ENCODE measurements around the gene NR2C2AP. TPM values are rescaled to one million over a fixed set of nuclear protein-coding genes. Genes with fewer than 3 reads are reported as not detected.

Gene NR2C2AP
- total RNA-seq, 1 experiment from 2014 or later = 25.7 TPM

- no TSS peak for BruUV-seq (replicated peaks)
- Histone ChIP-seq H3K9me3 (peaks cover 10% of the 10 kb centered on the region; the same call in 1 of the 2 replicates), H3K4me1 (no peaks in the 10 kb centered on the region), H3K4me3 (ENCODE audit: low read depth, low read length) (no peak overlapping the region), H3K36me3 (ENCODE audit: control insufficient read depth, insufficient read depth, low read length) (no peaks in the 10 kb centered on the region), H3K27me3 (replicated peaks; ENCODE audit: control insufficient read depth, insufficient read depth, low read length) (no peaks in the 10 kb centered on the region)
- ChIA-PET POLR2A (no interaction called here), CTCF (interaction anchor here (0.5 kb wide), 1 partner anchor 55 kb away, joined by 3 read pairs; no protein-coding TSS in a partner anchor)
- no peaks in the 10 kb centered on the region for H3K36me3 Mint-ChIP-seq (ENCODE audit: insufficient read depth, unreplicated experiment)
- no peaks in the 10 kb centered on the region for H3K9me3 Mint-ChIP-seq (ENCODE audit: unreplicated experiment)
- H3K27me3 Mint-ChIP-seq (ENCODE audit: insufficient read depth, unreplicated experiment) = peaks cover 14% of the 10 kb centered on the region
- TF ChIP-seq CTCF (IDR thresholded peaks at IDR 0.05; ENCODE audit: insufficient read depth in 1 of 2, low read depth in 1 of 2, low read length in 1 of 2, severe bottlenecking in 1 of 2, unreplicated experiment in 1 of 2) = no peak
- H3K4me3 Mint-ChIP-seq (ENCODE audit: unreplicated experiment) = no peak overlapping the region
- intact Hi-C loops (cut with micrococcal nuclease; ENCODE audit: unreplicated experiment) = no loop called here
- H3K4me1 Mint-ChIP-seq (ENCODE audit: low read depth, unreplicated experiment) = no peaks in the 10 kb centered on the region
- H3K27ac Mint-ChIP-seq (ENCODE audit: unreplicated experiment) = no peak overlapping the region
- DNase-seq = no peak
These were observed 26.5 kb upstream of the NR2C2AP start for GRCh38 chr19:19229701-19230100.

GRCh38 chr19:19227217-19227616 is 24.0 kb upstream of the NR2C2AP start:
- CTCF ChIA-PET = no interaction called here
- POLR2A ChIA-PET = no interaction called here

GRCh38 chr19:19226663-19227062 is 23.4 kb upstream of the NR2C2AP start:
- no peaks in the 10 kb centered on the region for H3K36me3 ChIP-seq (ENCODE audit: control insufficient read depth, insufficient read depth, low read length)
- no peaks in the 10 kb centered on the region for H3K36me3 Mint-ChIP-seq (ENCODE audit: insufficient read depth, unreplicated experiment)
- no TSS peak for BruUV-seq (replicated peaks)
- H3K4me1 Mint-ChIP-seq (ENCODE audit: low read depth, unreplicated experiment) = no peaks in the 10 kb centered on the region
- POLR2A ChIA-PET = no interaction called here
- intact Hi-C loops (cut with micrococcal nuclease; ENCODE audit: unreplicated experiment) = no loop called here
- CTCF ChIA-PET = no interaction called here
- no peak overlapping the region for H3K4me3 ChIP-seq (ENCODE audit: low read depth, low read length)
- H3K27me3 Mint-ChIP-seq (ENCODE audit: insufficient read depth, unreplicated experiment) = peaks cover 13% of the 10 kb centered on the region
- no peaks in the 10 kb centered on the region for H3K27me3 ChIP-seq (replicated peaks; ENCODE audit: control insufficient read depth, insufficient read depth, low read length)
- H3K9me3 ChIP-seq = no peaks in the 10 kb centered on the region
- no peak overlapping the region for H3K27ac Mint-ChIP-seq (ENCODE audit: unreplicated experiment)
- no peak overlapping the region for H3K4me3 Mint-ChIP-seq (ENCODE audit: unreplicated experiment)
- DNase-seq = no peak
- no peak for TF ChIP-seq CTCF (IDR thresholded peaks at IDR 0.05; ENCODE audit: insufficient read depth in 1 of 2, low read depth in 1 of 2, low read length in 1 of 2, severe bottlenecking in 1 of 2, unreplicated experiment in 1 of 2)
- H3K9me3 Mint-ChIP-seq (ENCODE audit: unreplicated experiment) = no peaks in the 10 kb centered on the region
- H3K4me1 ChIP-seq = no peaks in the 10 kb centered on the region

More at GRCh38 chr19:19227217-19227616, 24.0 kb upstream of the NR2C2AP start:
- no peak for TF ChIP-seq CTCF (IDR thresholded peaks at IDR 0.05; ENCODE audit: insufficient read depth in 1 of 2, low read depth in 1 of 2, low read length in 1 of 2, severe bottlenecking in 1 of 2, unreplicated experiment in 1 of 2)
- H3K36me3 ChIP-seq (ENCODE audit: control insufficient read depth, insufficient read depth, low read length) = no peaks in the 10 kb centered on the region
- no peaks in the 10 kb centered on the region for H3K4me1 Mint-ChIP-seq (ENCODE audit: low read depth, unreplicated experiment)
- no peaks in the 10 kb centered on the region for H3K9me3 Mint-ChIP-seq (ENCODE audit: unreplicated experiment)
- DNase-seq = no peak
- H3K36me3 Mint-ChIP-seq (ENCODE audit: insufficient read depth, unreplicated experiment) = no peaks in the 10 kb centered on the region
- no peak overlapping the region for H3K4me3 Mint-ChIP-seq (ENCODE audit: unreplicated experiment)
- no peaks in the 10 kb centered on the region for H3K9me3 ChIP-seq
- no peaks in the 10 kb centered on the region for H3K4me1 ChIP-seq
- no peak overlapping the region for H3K27ac Mint-ChIP-seq (ENCODE audit: unreplicated experiment)
- no peak overlapping the region for H3K4me3 ChIP-seq (ENCODE audit: low read depth, low read length)
- BruUV-seq (replicated peaks) = no TSS peak
- H3K27me3 Mint-ChIP-seq (ENCODE audit: insufficient read depth, unreplicated experiment) = peaks cover 16% of the 10 kb centered on the region
- H3K27me3 ChIP-seq (replicated peaks; ENCODE audit: control insufficient read depth, insufficient read depth, low read length) = no peaks in the 10 kb centered on the region
- intact Hi-C loops (cut with micrococcal nuclease; ENCODE audit: unreplicated experiment) = no loop called here
